ENCODE results near the gene BPHL.

DNA sequence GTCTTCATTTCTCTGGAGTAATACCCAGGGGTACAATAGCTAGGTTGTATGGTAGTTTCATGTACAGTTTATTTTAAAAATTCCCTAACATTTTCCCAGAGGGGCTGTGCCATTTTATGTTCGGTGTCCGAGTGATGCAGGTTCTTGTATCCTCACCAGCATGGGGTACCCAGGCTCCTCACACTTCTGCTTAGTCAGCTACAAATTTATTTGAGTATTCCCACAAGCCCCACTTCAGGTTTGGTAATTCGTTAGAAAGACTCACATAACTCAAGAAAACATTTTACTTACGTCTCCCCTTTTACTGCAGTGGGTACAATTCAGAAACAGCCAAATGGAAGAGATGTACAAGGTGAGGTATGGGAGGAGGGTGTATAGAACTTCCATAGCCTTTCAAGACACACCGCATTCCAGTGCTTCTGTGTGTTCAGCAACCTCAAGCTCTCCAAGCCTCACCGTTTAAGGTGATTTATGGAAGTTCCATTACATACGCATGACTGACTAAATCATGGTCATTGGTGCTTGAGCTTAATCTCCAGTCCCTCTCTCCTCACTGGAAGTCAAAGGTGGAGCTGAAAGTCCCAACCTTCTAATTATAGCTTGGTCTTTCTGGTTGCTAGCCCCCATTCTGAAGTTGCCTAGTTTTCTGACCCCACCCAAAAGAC, 32.1 kb upstream of the BPHL start:
- TF ChIP-seq, protein P1, sequence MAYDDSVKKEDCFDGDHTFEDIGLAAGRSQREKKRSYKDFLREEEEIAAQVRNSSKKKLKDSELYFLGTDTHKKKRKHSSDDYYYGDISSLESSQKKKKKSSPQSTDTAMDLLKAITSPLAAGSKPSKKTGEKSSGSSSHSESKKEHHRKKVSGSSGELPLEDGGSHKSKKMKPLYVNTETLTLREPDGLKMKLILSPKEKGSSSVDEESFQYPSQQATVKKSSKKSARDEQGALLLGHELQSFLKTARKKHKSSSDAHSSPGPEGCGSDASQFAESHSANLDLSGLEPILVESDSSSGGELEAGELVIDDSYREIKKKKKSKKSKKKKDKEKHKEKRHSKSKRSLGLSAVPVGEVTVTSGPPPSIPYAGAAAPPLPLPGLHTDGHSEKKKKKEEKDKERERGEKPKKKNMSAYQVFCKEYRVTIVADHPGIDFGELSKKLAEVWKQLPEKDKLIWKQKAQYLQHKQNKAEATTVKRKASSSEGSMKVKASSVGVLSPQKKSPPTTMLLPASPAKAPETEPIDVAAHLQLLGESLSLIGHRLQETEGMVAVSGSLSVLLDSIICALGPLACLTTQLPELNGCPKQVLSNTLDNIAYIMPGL (CRISPR knock-in tag; IDR thresholded peaks at IDR 0.05; ENCODE audit: borderline replicate concordance): no peak
- TF ChIP-seq PHF8 (IDR thresholded peaks at IDR 0.05; ENCODE audit: borderline replicate concordance, low read depth): no peak
- TF ChIP-seq, protein P2, sequence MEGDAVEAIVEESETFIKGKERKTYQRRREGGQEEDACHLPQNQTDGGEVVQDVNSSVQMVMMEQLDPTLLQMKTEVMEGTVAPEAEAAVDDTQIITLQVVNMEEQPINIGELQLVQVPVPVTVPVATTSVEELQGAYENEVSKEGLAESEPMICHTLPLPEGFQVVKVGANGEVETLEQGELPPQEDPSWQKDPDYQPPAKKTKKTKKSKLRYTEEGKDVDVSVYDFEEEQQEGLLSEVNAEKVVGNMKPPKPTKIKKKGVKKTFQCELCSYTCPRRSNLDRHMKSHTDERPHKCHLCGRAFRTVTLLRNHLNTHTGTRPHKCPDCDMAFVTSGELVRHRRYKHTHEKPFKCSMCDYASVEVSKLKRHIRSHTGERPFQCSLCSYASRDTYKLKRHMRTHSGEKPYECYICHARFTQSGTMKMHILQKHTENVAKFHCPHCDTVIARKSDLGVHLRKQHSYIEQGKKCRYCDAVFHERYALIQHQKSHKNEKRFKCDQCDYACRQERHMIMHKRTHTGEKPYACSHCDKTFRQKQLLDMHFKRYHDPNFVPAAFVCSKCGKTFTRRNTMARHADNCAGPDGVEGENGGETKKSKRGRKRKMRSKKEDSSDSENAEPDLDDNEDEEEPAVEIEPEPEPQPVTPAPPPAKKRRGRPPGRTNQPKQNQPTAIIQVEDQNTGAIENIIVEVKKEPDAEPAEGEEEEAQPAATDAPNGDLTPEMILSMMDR (IDR thresholded peaks at IDR 0.05): no peak
- TF ChIP-seq CHD4 (IDR thresholded peaks at IDR 0.05; ENCODE audit: borderline replicate concordance): no peak
- TF ChIP-seq, protein P3, sequence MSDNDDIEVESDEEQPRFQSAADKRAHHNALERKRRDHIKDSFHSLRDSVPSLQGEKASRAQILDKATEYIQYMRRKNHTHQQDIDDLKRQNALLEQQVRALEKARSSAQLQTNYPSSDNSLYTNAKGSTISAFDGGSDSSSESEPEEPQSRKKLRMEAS (IDR thresholded peaks at IDR 0.05): no peak
- TF ChIP-seq BHLHE40 (IDR thresholded peaks at IDR 0.05; ENCODE audit: low read depth, low read length): no peak
- TF ChIP-seq, protein P4, sequence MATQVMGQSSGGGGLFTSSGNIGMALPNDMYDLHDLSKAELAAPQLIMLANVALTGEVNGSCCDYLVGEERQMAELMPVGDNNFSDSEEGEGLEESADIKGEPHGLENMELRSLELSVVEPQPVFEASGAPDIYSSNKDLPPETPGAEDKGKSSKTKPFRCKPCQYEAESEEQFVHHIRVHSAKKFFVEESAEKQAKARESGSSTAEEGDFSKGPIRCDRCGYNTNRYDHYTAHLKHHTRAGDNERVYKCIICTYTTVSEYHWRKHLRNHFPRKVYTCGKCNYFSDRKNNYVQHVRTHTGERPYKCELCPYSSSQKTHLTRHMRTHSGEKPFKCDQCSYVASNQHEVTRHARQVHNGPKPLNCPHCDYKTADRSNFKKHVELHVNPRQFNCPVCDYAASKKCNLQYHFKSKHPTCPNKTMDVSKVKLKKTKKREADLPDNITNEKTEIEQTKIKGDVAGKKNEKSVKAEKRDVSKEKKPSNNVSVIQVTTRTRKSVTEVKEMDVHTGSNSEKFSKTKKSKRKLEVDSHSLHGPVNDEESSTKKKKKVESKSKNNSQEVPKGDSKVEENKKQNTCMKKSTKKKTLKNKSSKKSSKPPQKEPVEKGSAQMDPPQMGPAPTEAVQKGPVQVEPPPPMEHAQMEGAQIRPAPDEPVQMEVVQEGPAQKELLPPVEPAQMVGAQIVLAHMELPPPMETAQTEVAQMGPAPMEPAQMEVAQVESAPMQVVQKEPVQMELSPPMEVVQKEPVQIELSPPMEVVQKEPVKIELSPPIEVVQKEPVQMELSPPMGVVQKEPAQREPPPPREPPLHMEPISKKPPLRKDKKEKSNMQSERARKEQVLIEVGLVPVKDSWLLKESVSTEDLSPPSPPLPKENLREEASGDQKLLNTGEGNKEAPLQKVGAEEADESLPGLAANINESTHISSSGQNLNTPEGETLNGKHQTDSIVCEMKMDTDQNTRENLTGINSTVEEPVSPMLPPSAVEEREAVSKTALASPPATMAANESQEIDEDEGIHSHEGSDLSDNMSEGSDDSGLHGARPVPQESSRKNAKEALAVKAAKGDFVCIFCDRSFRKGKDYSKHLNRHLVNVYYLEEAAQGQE (IDR thresholded peaks at IDR 0.05): no peak
- TF ChIP-seq EP300 (IDR thresholded peaks at IDR 0.05): no peak
- no peak for TF ChIP-seq ESRRA (IDR thresholded peaks at IDR 0.05; ENCODE audit: borderline replicate concordance, low read length)

All from A549 (cell line).